GM20000 (cell line): ENCODE measurements around the gene JADE3.
"Not testable (repeated sequence)": the region's sequence is repeated elsewhere in the genome, so short reads cannot be mapped to it uniquely, and the experiment has no call there.

Source experiments
- DNase-seq: peaks from one replicate; pipeline ENCODE4 v3.0.0; 2012; ENCODE audit warnings: low spot score
- CTCF ChIP-seq: IDR thresholded peaks from 2 replicates; pipeline ENCODE4 v1.5.1; 2012; ENCODE audit warnings: mild to moderate bottlenecking, control low read depth; ENCODE audit errors: extremely low read depth, missing control alignments

Gene JADE3

GRCh38 chrX:46929439-46930261, 17.4 kb downstream of the JADE3 start:
- no peak for DNase-seq
- TF ChIP-seq CTCF: no peak

- DNase-seq: no peak
- TF ChIP-seq CTCF: no peak
Observed at GRCh38 chrX:46935295-46935694, 23.1 kb downstream of the JADE3 start.

GRCh38 chrX:46938589-46938988, 26.4 kb downstream of the JADE3 start:
- TF ChIP-seq CTCF: no peak
- no peak for DNase-seq

GRCh38 chrX:46941341-46941740, 29.1 kb downstream of the JADE3 start:
- DNase-seq: no peak
- TF ChIP-seq CTCF: no peak

GRCh38 chrX:46953137-46953527, 40.9 kb downstream of the JADE3 start:
- no peak for TF ChIP-seq CTCF
- peak; percentile 11 for DNase-seq

GRCh38 chrX:46953597-46953996, 41.4 kb downstream of the JADE3 start:
- no peak for TF ChIP-seq CTCF
- no peak for DNase-seq

GRCh38 chrX:46954716-46955115, 42.5 kb downstream of the JADE3 start:
- no peak for TF ChIP-seq CTCF
- DNase-seq: no peak

- not testable (repeated sequence) for DNase-seq
Observed at GRCh38 chrX:46956589-46956988, 44.4 kb downstream of the JADE3 start.
